GM21360 (cell line): ENCODE measurements around the gene AKAP13.

Experiments
- ATAC-seq: cut with Tn5 transposase; IDR thresholded peaks from one replicate; pipeline ENCODE4 v1.9.1; 2021; ENCODE audit warnings: mild to moderate bottlenecking, moderate library complexity; ENCODE audit not compliant: unreplicated experiment

Gene AKAP13

DNA sequence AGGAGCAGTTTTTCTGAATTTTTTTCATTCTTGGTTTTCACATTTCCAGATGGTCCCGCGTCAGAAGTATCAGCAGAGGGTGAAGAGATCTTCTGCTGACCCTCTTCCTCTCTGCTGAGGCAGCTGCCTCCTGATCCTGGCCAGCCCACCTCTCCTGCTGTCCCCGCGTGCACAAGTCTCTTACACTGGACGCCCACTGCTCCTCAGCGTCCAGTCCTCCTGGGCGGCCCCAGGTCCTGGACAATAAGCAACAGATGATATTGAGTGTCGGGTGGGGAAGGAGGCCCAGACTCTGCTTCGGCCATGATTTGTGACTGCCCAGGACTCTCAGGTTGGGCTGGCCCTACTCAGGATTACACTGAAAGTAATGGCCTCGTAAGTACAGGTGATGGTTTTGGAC is 364.2 kb downstream of the AKAP13 start:
- ATAC-seq = no peak

DNA sequence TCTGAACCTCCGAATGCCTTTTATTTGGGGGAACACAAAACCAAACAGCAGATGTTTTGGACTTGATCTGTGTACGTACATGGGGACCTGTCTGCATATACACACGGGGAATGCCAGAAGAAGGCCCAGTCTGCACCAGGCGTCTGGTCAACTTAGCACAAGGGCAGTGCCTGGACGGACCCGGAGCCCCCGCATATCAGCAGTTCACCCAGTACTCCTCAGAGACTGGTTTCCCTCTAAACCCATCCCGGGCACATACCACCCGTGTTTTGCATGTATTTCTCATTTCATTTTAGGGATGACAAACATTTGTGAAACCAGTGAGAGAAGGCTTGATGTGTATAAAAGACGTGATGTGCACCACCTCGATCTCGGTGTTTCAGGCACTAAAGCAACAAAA is 364.6 kb downstream of the AKAP13 start:
- no peak for ATAC-seq

- ATAC-seq = no peak
Observed at GRCh38 chr15:85745525-85746150, 365.2 kb downstream of the AKAP13 start.

DNA sequence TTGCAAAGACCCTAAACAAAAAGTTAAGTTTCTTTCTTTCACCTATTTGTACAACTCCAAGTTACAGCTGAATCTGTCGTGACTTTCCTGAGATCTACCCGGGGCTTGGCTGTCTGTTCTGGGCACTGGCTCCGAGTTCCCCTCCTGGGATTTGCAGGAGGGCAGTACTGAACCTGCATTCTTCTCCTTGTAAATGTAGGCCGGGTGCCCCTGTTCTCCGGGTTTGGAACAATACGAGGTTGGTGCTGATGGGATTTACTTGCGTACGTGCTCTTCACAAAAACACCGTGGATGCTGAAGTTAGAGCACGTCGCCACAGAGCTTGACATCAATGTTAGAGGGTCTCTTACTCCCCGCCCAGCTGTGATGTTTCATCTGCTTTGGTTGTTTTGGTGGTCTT is 366.2 kb downstream of the AKAP13 start:
- no peak for ATAC-seq

DNA sequence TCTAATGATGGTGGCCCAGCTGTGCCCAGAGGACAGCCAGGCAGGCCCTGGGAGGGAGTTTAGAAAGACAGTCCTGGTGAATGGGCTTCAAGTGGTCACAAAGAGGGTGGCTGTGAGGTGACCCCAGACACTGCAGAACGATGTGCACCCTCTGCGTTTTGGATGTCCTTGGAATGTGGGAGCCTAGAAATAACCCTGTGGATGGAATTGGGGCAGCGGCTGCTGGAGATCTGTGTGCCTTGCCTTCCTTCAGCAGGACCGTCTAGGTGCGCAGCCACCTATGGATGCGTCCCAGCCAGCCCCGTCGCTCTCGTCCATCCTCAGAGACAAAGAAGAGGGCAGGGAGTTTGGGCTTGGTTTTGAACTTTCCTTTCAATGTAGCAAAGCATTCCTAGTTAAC is 367.8 kb downstream of the AKAP13 start:
- ATAC-seq = no peak

- no peak for ATAC-seq
Observed at GRCh38 chr15:85748729-85749128, 368.3 kb downstream of the AKAP13 start.

GRCh38 chr15:85749261-85750151 is 369.1 kb downstream of the AKAP13 start:
- ATAC-seq = no peak

- no peak for ATAC-seq
Observed at GRCh38 chr15:85750319-85751290, 370.2 kb downstream of the AKAP13 start.

GRCh38 chr15:85751291-85752123 is 371.1 kb downstream of the AKAP13 start:
- ATAC-seq = no peak

DNA sequence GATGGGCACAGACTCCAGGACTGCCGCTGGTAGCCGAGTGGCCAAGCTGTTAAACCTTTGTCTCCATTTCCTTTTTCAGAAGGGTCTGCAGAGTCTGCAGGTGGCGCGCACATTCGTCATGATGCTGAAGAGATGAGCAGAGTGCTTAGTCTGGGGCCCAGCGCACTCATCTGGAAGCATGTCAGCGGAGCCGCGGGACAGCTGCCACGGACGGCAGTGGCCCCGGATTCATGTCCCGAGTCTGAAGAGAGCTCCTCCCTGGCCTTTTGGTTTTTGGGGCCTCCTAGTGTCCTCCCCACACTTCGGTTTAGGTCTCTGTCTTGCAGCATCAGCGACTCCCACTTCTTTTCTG is 371.7 kb downstream of the AKAP13 start:
- no peak for ATAC-seq

DNA sequence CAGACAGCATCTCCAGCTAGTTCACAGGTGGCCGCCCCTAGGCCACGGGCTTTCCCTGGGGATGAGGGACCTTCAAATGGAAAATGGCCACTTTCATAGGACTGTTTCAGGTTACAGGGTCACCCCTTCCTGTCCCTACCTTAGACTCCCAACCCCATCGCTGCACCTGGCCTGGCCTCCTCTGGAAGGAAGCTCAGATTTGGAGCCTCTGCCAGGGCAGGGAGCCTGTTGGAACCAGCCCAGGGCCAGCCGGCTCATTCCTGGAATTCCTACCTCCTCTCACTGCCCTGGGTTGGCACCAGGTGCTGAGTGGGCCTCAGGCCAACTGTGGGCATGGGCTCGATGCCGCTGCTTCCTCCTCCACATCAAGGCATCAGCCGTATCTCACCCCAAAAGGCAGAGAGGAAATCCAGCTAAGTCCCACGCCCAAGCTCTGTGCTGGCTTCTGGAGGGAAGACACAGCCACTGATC is 372.1 kb downstream of the AKAP13 start:
- no peak for ATAC-seq

- ATAC-seq = no peak
Observed at GRCh38 chr15:85753261-85753660, 372.9 kb downstream of the AKAP13 start.

- ATAC-seq = no peak
Observed at GRCh38 chr15:85753791-85754452, 373.5 kb downstream of the AKAP13 start.

DNA sequence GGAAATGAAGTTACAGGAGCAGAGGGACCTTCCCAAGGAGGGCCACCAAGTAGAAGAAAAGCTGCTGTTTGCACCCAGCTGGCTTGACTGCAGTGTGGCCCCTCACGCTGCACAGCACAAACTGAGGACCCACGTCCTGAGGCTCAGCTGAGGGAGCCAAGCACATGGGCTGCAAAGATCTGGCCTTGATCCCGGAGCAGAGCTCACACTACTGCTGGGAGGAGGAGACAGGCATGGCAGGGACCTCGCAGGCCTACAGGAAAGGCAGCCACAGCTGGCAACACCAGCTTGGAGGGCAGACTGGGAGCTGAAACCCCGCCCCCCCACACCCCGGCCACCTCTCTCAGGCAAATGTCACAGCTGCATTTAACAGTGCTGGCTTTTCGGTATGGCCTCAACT is 374.6 kb downstream of the AKAP13 start:
- no peak for ATAC-seq

- ATAC-seq = no peak
Observed at GRCh38 chr15:85755471-85755870, 375.1 kb downstream of the AKAP13 start.

- no peak for ATAC-seq
Observed at GRCh38 chr15:85755942-85756341, 375.5 kb downstream of the AKAP13 start.

DNA sequence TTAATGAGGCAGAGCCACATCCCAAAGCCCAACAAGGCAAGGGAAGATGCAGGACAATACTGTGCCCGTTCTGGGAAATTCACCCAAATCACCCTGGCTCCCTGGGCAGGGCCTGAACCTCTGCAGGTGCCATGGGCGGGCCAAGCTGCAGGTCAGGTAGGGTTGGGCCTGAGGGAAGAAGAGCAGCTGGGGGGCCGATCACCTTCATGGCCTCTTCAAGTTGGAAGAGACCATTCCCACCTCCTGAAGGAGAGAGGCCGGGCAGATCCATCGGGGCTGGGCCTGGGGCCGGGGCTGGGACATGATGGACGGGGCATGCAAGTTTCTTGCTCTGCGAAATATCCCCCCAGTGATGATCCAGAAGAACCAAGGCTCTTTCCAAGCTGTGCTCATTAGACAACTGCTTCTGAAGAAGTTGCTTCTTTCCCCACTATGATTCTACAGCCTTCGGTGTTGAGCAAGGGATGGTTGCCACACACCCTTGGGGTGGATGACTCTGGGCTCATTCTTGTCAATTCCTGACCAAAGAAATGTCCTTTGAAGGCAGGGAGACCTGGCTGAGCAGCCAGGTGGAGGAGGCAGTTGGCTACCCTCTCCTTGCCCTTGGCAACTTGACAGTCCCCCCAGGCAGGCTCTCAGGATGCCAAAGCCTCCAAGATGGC is 376.1 kb downstream of the AKAP13 start:
- ATAC-seq = no peak

DNA sequence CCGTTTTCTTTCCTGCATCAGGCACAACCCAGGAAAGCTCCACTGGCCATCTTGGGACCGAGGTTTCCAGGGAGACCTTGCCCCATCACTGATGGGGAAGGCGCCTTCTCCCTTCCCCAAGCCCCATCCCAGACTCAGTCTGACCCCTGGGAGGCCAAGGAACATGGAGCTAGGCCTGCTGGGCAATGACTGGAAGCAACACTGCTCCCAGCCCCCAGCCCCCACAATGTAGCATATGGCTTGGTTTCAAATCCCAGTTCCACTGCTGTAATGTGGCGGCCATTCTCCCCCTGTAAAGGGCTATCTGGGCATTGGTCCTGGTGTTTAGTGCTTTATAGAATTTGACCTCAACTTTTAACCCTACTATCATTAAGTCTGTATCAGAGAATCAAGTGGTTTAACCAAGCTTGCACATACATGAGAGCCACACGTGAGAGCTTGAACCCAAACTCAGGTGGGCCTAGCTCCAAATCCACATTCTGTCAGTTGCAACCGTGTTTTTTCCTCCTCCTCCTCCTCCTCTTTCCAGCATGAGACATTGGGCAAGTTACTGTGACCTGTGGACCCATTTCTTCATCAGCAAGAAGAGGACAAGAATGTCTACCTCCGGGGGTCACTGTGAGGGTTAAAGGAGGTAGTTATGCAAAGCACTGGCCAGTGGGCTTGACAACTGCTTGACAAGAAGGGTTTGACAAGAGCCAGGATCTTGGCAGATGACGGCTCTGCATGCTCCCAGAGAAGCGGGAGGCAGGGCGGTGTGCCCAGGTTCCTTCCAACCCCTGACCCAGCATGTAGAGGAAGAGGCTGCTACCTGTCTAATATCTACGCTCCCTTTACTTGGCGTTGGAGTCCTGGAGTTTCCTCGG is 376.9 kb downstream of the AKAP13 start:
- ATAC-seq = no peak
